SU-DHL-6 (cell line): ENCODE data around the gene GYG1.

Source experiments
- CTCF ChIP-seq: fragments of 200-600 bp; sonication (generic); IDR thresholded peaks from one replicate; pipeline ENCODE4 v1.5.1; 2017; ENCODE audit warnings: antibody characterized with exemption, mild to moderate bottlenecking, low read length, moderate library complexity; ENCODE audit not compliant: insufficient read depth, poor library complexity, severe bottlenecking
- EZH2phosphoT487 ChIP-seq: fragments of 200-600 bp; sonication (generic), shearing (Covaris generic); conservative IDR thresholded peaks from 2 replicates; pipeline ENCODE4 v1.6.1; 2018; ENCODE audit warnings: mild to moderate bottlenecking, antibody characterized with exemption, low read length, moderate library complexity, mixed read lengths

- TF ChIP-seq CTCF, result no peak
- no peak for TF ChIP-seq EZH2phosphoT487
Observed at GRCh38 chr3:148997623-148998022, 6.3 kb downstream of the GYG1 start.
